Lung (tissue), 12 donors: Measurements from ENCODE around the gene ASB4. TPM values are rescaled to one million over a fixed set of nuclear protein-coding genes. Genes with fewer than 3 reads are reported as not detected.

ENCODE experiments used
- ATAC-seq: fragments of 200-7000 bp; cut with Tn5 transposase; one replicate; pipeline ENCODE4 v1.9.1; 2020; ENCODE audit warnings: moderate number of reproducible peaks; ENCODE audit not compliant: insufficient read depth, low FRiP score
- DNase-seq, 3 donors: peaks; one replicate each; pipeline ENCODE4 v3.0.0-alpha.2; 2013 to 2017
- H3K27ac ChIP-seq, 2 donors: one replicate each; pipeline ENCODE4 v1.5.1; 2013; ENCODE audit warnings: mild to moderate bottlenecking in 2 of 2, moderate library complexity in 2 of 2, control low read depth in 1 of 2, inconsistent platforms in 1 of 2, low read depth in 1 of 2, low read length in 1 of 2
- H3K27me3 ChIP-seq, 3 donors: one replicate each; pipeline ENCODE4 v1.5.1; 2013; ENCODE audit warnings: low read length in 2 of 3; ENCODE audit not compliant: control insufficient read depth in 3 of 3, insufficient read depth in 3 of 3
- H3K36me3 ChIP-seq, 4 donors: one replicate each; pipeline ENCODE4 v1.5.1; 2013; ENCODE audit warnings: low read length in 4 of 4, mild to moderate bottlenecking in 1 of 4, moderate library complexity in 1 of 4; ENCODE audit not compliant: control insufficient read depth in 4 of 4, insufficient read depth in 4 of 4
- H3K4me1 ChIP-seq, 5 donors: one replicate each; pipeline ENCODE4 v1.5.1; 2013; ENCODE audit warnings: low read length in 5 of 5, mild to moderate bottlenecking in 2 of 5, moderate library complexity in 1 of 5; ENCODE audit not compliant: control insufficient read depth in 5 of 5, insufficient read depth in 5 of 5
- H3K4me3 ChIP-seq: one replicate; pipeline ENCODE4 v1.5.1; 2013; ENCODE audit warnings: mild to moderate bottlenecking, control low read depth, moderate library complexity
- H3K9ac ChIP-seq, 2 donors: one replicate each; pipeline ENCODE4 v1.5.1; 2013; ENCODE audit warnings: low read length in 2 of 2, control low read depth in 1 of 2; ENCODE audit not compliant: insufficient read depth in 1 of 2
- H3K9me3 ChIP-seq, 4 donors: one replicate each; pipeline ENCODE4 v1.5.1; 2013; ENCODE audit warnings: low read length in 3 of 4, mild to moderate bottlenecking in 1 of 4, moderate library complexity in 1 of 4; ENCODE audit not compliant: control insufficient read depth in 4 of 4, insufficient read depth in 3 of 4
- CTCF ChIP-seq: IDR thresholded peaks from 2 replicates; pipeline ENCODE4 v1.5.1; 2012; ENCODE audit warnings: mild to moderate bottlenecking; ENCODE audit errors: control extremely low read depth, extremely low read depth
- WGBS, 2 donors: extraction: QIAGEN DNeasy Blood & Tissue Kit; methylation state at CpG; one replicate each; pipeline ENCODE4 v1.1.7; 2013; 5-methylcytosine and 5-hydroxymethylcytosine counted together
- polyA plus RNA-seq, 2 donors: library from polyadenylated mRNA; stranded (reverse); fragments of 200-250 nt; gene quantifications; one replicate each; pipeline ENCODE4 v1.2.1, GENCODE V29; 2013
- total RNA-seq, 2 donors: library from RNA; depleted of rRNA in 1 of 2; stranded (reverse); fragments of >200 nt in 1 of 2; gene quantifications; one replicate each; pipeline ENCODE4 v1.2.1, GENCODE V29; 2014 to 2021
- donor health status: control.
- donor health status: control.
- donor health status: Bipolar disorder and iron deficiency.
- donor health status: healthy.
- donor health status: DM: yes; HTN: yes; CAD: no.

Gene ASB4
- total and polyA plus RNA-seq, 4 donors: 0.05 to 3.3 (median 0.60) TPM

- no peaks in the 10 kb centered on the region for H3K9me3 ChIP-seq
- H3K27ac ChIP-seq: no peak overlapping the region
- no peak for TF ChIP-seq CTCF
- DNase-seq (no peak), ATAC-seq (no peak)
- no peaks in the 10 kb centered on the region for H3K36me3 ChIP-seq
- H3K4me3 ChIP-seq: no peak overlapping the region
- H3K27me3 ChIP-seq: no peaks in the 10 kb centered on the region
- WGBS, 2 donors: 94% methylated on average over 1 of the region's 1 CpG
- no peak overlapping the region for H3K9ac ChIP-seq
- H3K4me1 ChIP-seq: peaks cover 0 to 23% (median 0%) of the 10 kb centered on the region in 5 donors
Observed at GRCh38 chr7:95469187-95469586, 16.6 kb upstream of the ASB4 start.

GRCh38 chr7:95469848-95470247 is 15.9 kb upstream of the ASB4 start:
- DNase-seq: peak in 2 of 3 donors; percentile 26 to 47
- 71 to 78% methylated on average over 4 of the region's 4 CpGs for WGBS, 2 donors
- ATAC-seq: no peak
- Histone ChIP-seq H3K36me3 (no peaks in the 10 kb centered on the region), H3K9ac (no peak overlapping the region), H3K9me3 (no peaks in the 10 kb centered on the region), H3K4me1 (peaks cover 0 to 23% (median 0%) of the 10 kb centered on the region in 5 donors), H3K27me3 (no peaks in the 10 kb centered on the region), H3K4me3 (no peak overlapping the region), H3K27ac (no peak overlapping the region)
- TF ChIP-seq CTCF: no peak

GRCh38 chr7:95470452-95470851 is 15.3 kb upstream of the ASB4 start:
- Histone ChIP-seq H3K4me1 (peaks cover 0 to 23% (median 0%) of the 10 kb centered on the region in 5 donors), H3K27ac (no peak overlapping the region), H3K36me3 (no peaks in the 10 kb centered on the region), H3K4me3 (no peak overlapping the region), H3K27me3 (no peaks in the 10 kb centered on the region), H3K9ac (no peak overlapping the region), H3K9me3 (no peaks in the 10 kb centered on the region)
- peak; percentile 59 for ATAC-seq
- peak; percentile 41 to 80 (median 71) for DNase-seq
- 12 to 13% methylated on average over 3 of the region's 3 CpGs for WGBS, 2 donors
- TF ChIP-seq CTCF: no peak

GRCh38 chr7:95471071-95471470 is 14.7 kb upstream of the ASB4 start:
- Histone ChIP-seq H3K4me1 (peaks cover 0 to 23% (median 0%) of the 10 kb centered on the region in 5 donors), H3K27ac (no peak overlapping the region), H3K9ac (no peak overlapping the region), H3K27me3 (no peaks in the 10 kb centered on the region), H3K36me3 (no peaks in the 10 kb centered on the region), H3K9me3 (no peaks in the 10 kb centered on the region), H3K4me3 (no peak overlapping the region)
- TF ChIP-seq CTCF: no peak
- WGBS, 2 donors: 81 to 87% methylated on average over 3 of the region's 3 CpGs
- DNase-seq (no peak), ATAC-seq (no peak)
